Measurements from ENCODE around the gene MRPL16.

MRPL16 gene

GRCh38 chr11:59770319-59770718 lies 40.3 kb downstream of the MRPL16 start:
- peak; percentile 3 for DNase-seq

DNA sequence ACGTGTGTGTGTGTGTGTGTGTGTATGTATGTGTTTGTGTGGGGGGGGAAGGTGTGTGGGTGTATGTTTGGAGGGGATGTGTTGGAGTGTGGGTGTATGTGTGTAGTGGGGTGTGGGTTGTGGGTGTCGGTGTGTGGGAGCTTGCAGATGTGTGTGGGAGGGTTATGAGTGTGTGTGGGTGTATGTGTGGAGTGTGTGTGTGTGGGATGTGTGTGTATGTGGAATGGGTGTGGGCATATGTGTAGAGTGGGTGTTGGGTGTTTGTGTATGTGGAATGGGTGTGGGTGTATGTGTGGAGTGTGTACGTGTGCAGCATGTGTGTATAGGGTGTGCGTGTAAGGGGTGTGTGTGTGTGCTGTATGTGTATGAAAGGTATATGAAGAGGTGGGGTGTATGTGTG lies 40.8 kb downstream of the MRPL16 start:
- no peak for DNase-seq

GRCh38 chr11:59769111-59769510 lies 41.5 kb downstream of the MRPL16 start:
- no peak for DNase-seq

DNA sequence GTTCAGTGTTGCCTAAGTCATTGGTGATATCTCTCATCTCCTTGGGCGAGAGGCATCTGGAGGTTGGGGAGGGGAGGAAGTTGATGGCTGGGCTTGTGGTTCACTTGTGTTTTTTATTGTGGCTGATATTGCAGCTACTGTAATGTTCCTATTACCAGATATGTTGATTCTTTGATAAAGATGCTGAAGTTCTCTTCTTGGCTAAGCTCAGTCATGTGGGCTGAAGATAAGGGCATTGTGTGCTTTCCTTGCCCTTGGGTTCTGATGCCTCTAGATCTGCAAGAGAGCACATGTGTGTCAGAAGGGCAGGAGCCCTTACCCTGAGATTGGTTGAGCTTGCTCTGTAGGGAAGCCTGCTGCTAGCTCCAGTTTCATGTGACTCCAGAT lies 43.4 kb downstream of the MRPL16 start:
- DNase-seq: no peak

- no peak for DNase-seq
These were observed 43.9 kb downstream of the MRPL16 start for GRCh38 chr11:59766542-59767224.

GRCh38 chr11:59765068-59765735 lies 45.4 kb downstream of the MRPL16 start:
- no peak for DNase-seq

DNA sequence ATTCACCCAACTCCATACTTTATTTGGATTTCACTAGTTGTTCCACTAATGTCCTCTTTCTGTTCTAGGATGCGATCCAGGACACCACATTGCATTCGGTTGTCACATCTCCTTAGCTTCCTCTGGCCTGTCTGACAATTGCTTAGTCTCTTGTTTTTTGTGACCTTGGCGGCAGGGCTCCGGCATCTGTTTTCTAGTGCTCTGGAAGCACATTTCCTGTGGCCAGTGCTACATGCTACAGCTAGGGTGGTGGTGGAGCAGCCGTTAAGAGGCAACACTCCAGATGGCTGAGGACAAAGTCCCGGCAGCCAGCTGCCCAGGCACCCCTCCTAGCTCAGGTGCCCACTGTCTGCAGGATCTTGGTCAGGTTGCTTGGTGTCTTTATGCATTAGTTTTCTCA lies 48.6 kb downstream of the MRPL16 start:
- DNase-seq: no peak

GRCh38 chr11:59760771-59761170 lies 49.8 kb downstream of the MRPL16 start:
- no peak for DNase-seq

- DNase-seq: no peak
These were observed 50.7 kb downstream of the MRPL16 start for GRCh38 chr11:59759900-59760299.

DNA sequence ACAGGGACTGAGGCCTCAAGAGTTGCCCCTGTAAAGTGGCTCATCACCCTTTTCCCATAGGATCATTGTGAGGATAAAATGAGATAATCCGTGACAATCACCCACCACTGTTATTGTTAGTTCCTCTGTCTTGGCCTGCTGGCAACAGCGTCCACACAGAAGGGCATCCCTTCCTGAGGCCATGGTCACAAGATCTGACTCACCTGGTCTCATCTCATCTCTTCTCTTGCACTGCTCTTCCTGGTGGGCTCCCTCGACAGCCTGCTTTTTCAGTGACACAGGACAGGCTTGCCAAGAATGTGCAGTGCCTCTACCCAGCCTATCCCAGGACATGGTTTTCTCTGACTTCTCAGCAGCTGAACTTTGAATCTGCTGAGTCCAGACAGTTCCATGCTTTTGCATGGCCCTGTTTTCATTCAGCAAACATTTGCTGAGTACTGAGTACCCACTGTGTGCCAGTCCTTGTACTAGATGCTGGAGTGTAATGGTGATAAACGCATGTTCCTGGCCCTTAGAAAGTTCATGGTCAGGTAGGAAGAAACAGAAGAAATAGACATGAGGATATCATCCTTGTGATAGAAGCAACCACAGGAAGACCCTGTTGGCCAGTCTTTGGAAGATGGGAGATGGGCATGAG lies 52.1 kb downstream of the MRPL16 start:
- DNase-seq: no peak

- no peak for DNase-seq
These were observed 53.7 kb downstream of the MRPL16 start for GRCh38 chr11:59756845-59757244.

DNA sequence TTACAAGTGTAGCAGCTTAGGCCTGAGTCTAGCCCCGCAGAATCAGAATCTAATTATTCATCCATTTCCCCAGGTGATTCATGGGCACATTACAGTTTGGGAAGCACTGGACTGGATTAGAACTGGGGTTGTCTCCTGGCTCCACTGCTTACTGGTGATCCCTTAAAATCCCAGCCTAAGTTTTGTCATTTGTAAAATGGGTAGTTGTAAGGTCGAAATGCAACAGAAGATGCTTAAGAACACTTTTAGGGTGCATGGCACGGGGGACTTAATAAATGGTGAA lies 54.1 kb downstream of the MRPL16 start:
- DNase-seq: no peak
